Right renal pelvis (tissue), 4 donors: Measurements from ENCODE around the gene EEPD1. TPM values are rescaled to one million over a fixed set of nuclear protein-coding genes. Genes with fewer than 3 reads are reported as not detected.
A peak's percentile ranks its signal among the peaks of the same experiment; 100 is the strongest.
"Not testable (repeated sequence)": the region's sequence is repeated elsewhere in the genome, so short reads cannot be mapped to it uniquely, and the experiment has no call there.

Experiments used
- DNase-seq, 4 donors: peaks; one replicate each; pipeline ENCODE4 v3.0.0-alpha.2; 2013; ENCODE audit warnings: low read depth in 4 of 4, low spot score in 3 of 4, missing footprints in 1 of 4
- polyA plus RNA-seq, 4 donors: library from polyadenylated mRNA; unstranded; fragments of 120-200 nt; gene quantifications; one replicate each; pipeline ENCODE4 v1.2.1, GENCODE V29; 2013; ENCODE audit not compliant: insufficient read length in 4 of 4

Gene EEPD1
- polyA plus RNA-seq: 1 to 10 TPM; 5.4 to 8.0 (median 6.9) TPM

DNA sequence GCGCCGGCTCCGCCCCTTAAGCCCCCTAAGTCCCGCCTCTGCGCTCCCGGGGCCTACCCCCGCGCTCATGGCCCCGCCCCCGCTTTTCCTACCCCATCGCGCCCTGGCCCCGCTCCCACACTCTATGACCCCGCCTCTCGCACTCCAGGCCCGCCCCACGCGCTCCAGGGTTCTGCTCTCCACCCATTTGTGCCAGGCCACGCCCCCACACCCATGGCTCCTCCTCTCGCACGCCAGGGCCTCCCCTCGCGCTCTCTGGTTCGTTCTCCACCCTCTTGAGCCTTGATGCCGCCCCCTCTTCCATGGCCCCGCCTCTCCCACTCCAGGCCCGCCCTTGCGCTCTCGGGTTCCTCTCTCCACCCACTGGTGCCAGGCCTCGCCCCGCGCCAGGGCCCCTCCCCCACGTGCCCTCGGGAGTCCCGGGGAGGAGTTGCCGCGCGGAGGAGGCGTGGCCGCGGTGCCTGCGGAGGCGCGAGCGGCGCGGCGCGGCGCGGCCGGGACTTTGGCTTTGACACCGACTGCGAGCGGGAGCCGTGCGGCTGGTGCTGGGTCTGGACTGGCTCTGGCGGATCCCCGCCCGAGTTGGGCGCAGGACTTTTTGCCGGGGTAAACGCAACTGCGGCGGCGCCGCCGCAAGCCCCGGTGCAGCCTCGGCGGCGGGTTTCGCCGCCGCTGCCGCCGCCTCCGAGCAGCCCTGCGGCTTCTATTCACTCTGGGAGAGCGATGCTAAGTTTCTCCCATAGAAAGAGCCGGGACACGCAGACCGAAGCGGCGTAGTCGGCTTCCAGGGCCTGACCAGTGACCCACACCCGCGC, at the start of gene EEPD1:
Gene EEPD1 (plus strand): TSS at position 499 of the 815 bp plus-strand sequence. CDS start 1,071 bp downstream, outside the sequence.
- DNase-seq: peak; percentile 96 to 98 (median 98)

DNA sequence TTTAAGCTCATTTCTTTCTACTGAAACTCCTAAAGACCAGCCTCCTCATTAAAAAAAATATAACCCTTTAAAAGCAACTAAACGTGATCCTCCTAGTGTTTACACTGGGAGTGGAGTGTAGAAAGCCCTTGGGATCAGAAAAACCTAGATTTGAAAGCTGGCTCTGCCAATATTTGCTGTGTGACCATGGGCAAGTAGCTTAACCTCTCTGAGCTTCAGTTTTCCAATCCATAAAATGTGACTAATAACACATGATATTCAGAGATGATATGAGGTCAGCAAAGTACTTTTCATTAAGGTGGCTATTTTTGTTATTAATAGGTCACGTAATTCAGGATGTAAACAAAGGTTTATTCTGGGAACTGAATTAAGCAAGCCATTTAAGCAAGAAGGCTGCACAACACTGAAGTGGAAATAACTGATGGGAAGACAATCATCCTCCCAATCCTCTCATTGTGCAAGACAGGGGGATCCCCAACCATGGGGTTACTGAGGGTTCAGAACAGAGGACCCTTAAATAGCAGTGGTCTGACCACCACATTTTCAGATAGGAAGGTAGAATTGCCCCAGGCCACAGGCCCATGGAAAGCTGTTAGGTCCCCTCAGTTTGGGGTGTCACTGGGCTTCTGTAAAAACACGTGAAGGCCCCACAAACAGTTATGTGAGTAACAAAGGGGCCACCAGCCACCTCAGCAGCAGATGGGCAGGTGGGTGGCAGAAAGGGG, 49.1 kb upstream of the EEPD1 start:
- DNase-seq: no peak

DNA sequence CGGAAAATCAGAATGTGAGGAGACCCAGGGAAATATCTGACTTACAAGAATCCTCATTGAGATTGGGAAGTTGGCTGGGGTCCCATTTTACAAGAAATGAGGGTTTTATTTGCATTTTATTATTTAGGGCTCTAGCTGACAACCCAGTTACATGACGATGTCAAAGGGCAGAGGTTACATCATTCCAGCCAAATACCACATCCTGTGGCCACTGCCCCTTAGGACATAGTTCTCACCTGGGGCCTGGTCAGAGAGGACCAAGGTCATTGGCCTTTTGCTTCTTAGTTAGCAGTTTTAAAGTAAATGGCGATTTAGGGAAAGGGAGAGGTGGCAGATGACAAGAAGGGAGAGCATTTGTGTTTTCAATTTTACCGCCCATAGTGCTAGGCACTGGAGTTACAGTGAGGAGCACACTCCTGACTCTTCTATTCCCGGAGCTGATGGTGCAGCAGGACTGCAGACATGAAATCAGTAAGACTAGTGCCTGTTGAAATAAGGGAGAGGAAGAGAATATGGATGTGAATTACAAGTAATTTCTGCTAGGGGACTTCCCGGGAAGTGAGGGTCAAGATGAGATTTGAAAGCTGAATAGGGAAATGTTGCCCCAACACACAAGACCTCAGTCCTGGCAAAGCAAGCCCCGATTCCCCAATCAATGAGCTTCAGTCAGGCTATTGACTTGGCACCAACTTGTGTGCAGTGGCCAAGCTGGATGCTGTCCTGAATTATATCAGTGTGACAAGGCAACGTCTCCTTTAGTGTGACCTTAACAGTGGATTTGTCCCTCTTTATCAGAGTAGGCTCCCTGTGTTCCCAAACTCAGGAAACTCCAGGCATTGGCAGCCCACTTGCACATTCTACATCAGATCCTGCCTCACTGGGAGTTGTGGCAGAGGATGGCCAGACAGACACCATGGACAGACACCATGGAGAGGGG, 45.8 kb upstream of the EEPD1 start:
- DNase-seq: not testable (repeated sequence)

DNA sequence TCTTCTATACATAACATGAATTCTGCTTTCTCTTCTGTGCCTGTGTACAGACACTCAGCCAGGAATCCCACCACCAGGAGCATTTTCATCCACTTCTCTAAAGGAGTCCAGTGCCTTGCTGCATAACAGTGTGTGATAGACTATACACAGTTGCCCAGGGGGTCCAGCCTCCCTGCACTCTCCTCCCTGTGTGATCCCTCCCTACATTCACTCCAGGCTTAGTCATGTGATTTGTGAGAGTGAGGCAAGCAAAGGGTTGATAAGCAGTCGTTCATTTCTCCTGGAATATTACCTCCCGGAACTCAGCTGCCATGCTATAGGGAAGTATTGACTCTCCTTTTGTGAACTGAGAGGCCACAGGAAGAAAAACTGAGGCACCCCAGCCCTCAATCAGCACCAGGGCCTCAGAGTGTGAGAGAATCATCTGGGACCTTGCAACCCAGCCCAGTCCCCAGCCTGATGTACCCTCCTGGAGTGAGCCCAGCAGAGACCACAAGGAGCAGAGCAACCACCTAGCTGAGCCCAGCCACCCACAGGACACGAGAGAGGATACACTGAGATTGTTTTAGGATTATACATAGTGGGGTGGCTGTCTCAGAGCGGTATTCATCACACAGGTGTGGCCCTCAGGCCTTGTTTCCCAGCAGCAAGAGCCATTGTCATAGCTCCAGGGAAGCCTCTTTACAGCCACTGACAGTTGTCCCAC, 45.0 kb upstream of the EEPD1 start:
- DNase-seq: no peak

DNA sequence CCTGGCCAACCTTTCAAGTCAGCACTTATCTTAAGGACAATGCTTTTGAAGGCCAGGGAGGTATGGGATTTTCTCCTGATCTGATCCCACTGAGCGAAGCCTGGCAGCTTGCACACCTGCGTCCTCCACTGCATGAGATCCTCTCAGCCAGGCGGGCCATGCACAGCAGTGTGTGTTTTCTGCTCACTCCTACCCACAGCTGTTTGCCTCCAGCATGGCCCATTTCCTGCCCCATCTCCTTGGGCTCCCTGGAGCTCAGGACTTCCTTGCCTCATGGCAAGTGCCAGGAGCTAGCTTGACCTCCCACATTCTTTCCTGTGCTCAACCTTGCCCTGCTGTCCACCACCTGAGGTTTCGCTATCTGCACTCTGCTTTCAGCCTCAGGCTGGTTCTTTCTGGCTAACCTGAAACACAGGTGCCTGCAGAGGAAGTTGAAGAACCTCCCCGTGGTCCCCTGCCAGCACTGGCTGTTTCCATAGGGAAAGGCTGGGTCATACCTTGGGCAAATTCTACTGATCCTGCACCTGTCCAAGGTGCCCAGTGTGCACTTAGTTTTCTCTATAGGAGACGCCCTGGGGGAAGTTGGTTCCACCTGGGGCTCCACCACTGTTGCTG, 43.9 kb upstream of the EEPD1 start:
- no peak for DNase-seq

DNA sequence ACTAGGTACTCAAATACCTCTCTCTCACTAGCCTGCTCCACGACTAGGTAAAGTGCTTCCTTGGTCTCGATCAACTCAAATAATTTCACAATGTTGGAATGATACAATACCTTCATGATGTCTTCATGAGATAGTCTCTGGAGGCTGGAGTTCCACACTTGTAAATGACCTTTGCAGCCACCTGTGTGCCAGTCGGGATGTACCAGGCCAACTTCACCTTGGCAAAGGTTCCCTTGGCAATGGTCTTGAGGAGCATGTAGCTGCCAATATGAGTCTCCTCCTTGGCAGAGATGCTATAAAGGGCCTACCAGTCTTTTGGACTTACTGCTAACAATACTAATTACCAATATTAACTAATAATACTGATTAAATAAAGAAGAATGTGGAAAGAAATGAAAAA, 42.5 kb upstream of the EEPD1 start:
- DNase-seq: no peak

DNA sequence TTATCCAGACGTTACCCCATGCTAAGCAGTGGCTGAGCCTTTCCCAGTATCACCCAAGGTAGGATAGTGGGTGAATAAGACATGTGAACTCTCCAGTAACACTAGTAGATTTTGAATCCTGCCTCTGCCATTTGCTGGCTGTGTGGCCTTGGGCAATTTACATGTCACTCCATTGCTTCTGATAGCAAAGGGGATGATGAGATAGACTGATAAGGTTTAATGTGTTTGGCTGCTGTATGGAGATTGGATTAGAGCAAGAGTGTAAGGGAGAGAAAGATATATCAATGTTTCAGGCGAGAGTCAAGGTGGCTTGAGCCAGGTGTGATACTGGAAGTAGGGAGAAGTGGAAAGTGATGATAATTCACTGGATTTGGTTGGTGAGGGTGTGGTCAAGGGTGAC, 40.1 kb upstream of the EEPD1 start:
- DNase-seq: no peak

DNA sequence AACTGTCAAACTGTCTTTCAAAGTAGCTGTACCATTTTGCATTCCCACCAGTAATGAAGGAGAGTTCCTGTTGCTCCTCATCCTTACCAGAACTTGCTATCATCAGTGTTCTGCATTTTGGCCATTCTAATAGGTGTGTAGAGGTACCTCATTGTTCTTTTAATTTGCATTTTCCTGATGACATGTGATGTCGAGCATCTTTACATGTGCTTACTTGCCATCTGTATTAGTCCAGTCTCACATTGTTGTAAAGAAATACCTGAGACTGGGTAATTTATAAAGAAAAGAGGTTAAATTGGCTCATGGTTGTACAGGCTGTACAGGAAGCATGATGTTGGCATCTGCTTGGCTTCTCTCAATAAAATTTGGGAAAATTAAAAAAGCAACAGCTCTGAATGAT, 38.7 kb upstream of the EEPD1 start:
- no peak for DNase-seq

DNA sequence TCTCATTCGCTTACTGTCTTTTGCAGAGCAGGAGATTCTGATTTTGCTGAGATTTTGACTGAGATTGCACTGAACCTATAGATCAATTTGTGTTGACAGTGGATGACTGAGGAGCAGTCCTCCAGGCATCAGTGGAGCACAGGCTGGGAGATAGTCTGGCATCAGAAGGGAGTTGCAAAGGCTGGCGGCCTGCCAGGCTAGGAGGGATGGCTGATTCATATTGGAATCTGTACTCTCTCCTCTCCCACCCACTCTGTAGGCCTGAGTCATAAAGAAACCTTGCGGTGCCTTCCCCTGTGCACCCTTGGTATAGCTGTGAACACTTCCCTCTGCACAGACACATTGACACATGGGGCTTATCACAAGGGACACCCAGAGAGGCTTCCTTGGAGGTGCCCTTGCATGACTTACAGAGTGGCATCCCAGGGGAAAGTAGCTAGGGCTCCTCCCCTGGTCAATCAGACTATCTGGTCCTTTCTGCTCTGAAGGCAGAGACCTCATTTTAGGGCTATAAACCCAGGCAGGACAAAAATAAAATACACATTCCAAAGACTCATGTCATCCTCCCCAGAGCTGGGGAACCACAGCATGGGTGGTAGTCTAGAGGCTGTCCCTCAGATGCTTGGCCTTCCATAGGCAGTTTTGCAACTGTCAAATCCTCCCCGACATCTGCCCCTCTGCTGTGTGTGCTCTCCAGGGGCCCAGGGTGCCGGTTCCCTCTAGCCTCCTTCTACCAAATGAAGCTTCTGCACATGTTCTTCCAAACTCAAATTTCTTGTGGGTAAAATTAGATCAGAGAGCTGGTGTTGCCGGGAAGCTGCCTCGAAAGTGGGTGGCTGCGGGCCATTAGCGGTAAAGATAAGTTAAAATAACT, 37.4 kb upstream of the EEPD1 start:
- DNase-seq: no peak

DNA sequence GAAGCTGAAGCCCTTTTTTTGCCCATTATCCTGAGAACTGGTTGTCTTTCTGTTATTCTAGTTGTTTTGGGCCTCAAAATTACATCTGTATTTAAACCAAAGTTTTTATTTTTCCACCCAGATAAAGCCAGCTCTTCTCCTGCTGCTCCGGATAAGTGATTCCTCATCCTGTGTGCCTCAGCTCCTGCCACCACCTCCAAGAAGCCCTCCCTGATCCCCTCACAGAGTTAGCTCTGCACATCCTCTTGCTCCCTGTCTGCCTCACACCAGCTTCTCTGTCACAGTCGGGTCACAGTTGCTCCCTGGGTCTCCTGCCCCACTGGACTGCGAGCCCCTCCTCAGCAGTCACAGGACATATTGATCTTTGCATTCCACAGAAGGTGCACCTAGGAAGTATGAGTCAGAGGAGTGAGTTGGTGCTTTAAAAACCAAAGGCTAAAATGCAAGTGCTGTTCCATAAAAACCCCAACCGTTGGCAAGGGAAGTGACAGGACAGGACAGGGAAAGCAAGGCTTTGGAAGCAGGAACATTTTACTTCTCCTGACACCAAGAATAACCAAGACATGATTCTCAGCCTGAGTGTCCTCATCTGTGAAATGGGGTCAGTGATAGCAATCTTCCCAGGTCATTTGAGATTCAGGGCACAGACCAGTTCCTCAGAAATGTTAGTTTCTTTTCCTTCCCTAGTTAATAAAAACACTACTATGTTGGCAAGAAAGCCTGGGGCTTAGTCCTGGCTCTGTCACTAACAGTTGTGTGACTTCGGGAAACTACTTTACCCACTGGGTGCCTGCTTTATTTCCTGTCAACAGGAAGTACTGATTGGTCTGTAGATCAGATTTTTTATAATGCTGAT, 36.5 kb upstream of the EEPD1 start:
- DNase-seq: no peak

DNA sequence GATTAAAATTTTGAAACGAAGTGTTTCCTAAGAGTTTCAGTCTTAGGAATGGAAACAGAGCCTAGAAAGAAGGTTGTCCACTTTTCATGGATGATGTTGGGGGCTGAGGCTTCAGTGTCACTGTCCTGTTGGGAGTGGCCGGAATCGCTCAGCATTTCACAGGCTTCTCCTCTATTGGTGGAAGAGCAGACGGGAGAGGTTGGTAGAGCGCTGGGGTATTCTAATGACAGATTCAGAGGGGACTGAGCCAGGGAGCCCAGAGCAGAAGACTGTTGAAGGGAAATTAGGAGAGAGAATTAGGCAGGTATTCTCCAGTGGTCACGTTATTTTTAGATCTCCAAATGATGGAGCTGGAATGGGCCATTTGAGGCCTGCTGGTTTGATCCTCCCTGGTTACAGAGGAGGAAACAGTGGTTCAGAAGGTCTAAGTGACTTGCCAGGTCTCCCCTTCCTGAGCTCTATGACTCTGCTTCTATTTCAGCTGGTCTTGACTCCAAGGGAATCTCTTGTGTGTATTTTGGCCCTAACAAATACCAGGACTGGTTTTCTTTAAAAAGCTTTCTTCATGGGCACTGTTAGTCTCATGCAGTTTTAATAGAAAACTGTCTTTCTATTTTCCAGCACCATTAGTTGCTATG, 35.7 kb upstream of the EEPD1 start:
- DNase-seq: no peak

DNA sequence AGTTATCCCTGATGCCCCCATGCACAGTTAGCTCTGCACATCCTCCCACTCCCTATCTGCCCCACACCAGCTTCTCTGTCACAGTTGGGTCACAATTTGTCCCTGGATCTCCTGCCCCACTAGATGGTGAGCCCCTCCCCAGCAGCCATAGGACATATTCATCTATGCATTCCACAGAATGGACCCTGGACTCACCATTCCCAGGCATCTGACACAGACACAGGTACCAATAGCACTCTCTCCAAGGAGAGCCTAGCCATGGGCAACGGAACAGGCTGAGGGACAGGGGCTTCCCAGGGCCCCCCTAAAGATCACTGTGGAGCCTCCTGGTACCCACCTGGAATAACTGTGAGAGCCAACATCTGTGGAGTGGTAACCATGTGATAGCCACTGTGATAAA, 34.7 kb upstream of the EEPD1 start:
- no peak for DNase-seq

DNA sequence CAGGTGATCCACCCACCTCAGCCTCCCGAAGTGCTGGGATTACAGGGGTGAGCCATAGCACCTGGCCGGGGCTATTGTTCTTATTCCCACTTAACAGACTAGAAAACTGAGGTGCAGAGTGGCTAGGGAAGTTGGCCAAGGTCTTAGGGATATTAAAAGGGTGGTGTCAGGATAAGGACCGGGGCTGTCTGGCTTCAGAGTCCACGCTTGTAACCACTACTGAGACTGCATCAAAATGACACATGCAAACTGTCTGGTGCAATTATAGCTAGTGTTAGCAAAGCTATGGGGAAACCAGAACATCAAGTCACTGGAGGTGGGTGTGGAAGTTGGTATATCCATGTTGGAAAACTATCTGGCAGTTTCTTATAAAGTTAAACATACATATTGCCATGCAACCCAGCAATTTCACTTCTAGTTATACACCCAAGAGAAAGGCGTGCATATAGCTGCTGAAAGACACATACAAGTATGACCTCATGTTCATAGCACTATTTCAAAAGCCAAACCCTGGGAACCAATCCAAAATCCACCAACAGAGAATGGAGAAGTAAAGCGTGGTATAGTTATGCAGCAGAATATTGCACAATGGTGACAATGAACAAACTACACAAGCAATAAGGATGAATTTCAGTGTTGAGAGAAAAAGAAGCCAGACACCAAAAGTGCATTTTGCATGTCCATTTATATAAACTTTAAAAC, 33.9 kb upstream of the EEPD1 start:
- DNase-seq: no peak

DNA sequence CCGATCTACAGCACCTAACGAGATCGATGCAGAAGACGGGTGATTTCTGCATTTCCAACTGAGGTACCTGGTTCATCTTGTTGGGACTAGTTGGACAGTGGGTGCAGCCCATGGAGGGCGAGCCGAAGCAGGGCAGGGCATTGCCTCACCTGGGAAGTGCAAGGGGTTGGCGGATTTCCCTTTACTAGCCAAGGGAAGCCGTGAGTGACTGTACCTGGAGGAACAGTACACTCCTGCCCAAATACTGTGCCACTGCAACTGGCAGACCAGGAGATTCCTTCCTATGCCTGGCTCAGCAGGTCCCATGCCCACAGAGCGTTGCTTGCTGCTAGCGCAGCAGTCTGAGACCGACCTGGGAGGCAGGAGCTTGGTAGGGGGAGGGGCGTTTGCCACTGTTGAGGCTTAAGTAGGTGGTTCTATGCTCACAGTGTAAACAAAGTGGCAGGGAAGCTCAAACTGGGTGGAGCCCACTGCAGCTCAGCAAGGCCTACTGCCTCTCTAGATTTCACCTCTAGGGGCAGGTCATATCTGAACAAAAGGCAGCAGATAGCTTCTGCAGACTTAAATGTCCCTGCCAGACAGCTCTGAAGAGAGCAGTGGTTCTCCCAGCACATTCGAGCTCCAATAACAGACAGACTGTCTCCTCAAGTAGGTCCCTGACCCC, 32.9 kb upstream of the EEPD1 start:
- not testable (repeated sequence) for DNase-seq

DNA sequence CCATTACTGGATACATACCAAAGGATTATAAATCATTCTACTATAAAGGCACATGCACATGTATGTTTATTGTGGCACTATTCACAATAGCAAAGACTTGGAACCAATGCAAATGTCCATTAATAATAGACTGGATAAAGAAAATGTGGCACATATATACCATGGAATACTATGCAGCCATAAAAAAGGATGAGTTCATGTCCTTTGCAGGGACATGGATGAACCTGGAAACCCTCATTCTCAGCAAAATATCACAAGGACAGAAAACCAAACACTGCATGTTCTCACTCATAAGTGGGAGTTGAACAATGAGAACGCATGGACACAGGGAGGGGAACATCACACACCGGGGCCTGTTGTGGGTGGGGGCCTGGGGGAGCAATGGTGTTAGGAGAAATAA, 27.4 kb upstream of the EEPD1 start:
- not testable (repeated sequence) for DNase-seq

DNA sequence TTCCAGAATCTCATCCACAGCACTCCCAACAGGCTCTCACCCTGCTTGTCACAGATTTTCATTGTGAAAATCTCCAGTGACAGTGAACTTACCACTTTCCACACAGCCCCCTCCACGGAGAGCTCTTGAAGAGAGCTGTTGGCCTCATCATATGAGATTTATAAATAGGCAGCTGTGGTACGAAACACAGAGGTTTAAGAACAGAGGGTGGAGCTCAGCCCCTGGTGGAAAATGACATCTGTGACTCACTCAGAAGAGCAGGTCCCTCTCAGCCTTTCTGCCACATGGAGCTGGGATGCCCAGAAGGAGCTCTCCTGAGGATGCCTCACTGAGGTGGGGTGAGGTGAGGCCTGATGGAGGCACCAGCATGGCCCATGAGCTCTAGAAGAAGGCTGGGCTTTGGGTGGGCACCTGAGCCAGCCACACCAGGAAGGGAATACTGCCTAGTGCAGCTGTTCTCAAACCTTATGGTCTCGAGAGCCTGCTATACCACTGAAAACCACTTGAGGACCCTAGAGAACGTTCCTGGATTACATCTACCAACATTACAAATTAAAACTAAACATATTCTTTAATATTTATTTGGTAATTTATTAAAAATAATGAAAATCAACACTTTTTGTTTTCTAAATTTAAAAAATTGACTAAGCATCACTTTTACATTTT, 25.8 kb upstream of the EEPD1 start:
- no peak for DNase-seq
